ENCODE data around the gene CDC42SE1. TPM values are rescaled to one million over a fixed set of nuclear protein-coding genes. Genes with fewer than 3 reads are reported as not detected.
A peak's percentile ranks its signal among the peaks of the same experiment; 100 is the strongest.
"Not testable (repeated sequence)": the region's sequence is repeated elsewhere in the genome, so short reads cannot be mapped to it uniquely, and the experiment has no call there.

The CDC42SE1 gene
- 10 to 100 TPM; 65.5 to 74.4 TPM for total RNA-seq
- long read RNA-seq, transcript CDC42SE1-201 (5 exons, 3,045 nt) = major isoform, 17 of 36 reads
- long read RNA-seq, partial matches to known transcripts = 10 of 36 reads
- long read RNA-seq, other reads (novel, unspliced or antisense) = 9 of 36 reads

- peak; percentile 81 to 89 for DNase-seq
- ATAC-seq = peak; percentile 89
- intact Hi-C loops (cut with DNase I, micrococcal nuclease) = no loop called here
These were observed at the start of gene CDC42SE1 for GRCh38 chr1:151059109-151060006. Gene CDC42SE1, minus strand, starts transcription at chr1:151059622. Its CDS starts 3,892 bp downstream, at chr1:151055730.

- no peak for DNase-seq
- intact Hi-C loops (cut with DNase I, micrococcal nuclease) = loop anchor here in 1 of 2 donors (10.0 kb wide), 1 partner anchor 46 kb away; the partner anchor contains the start of gene TNFAIP8L2
These were observed 48.9 kb upstream of the CDC42SE1 start for GRCh38 chr1:151108331-151108730.

GRCh38 chr1:151106894-151107293, 47.5 kb upstream of the CDC42SE1 start:
- ATAC-seq (no peak), DNase-seq (no peak)
- intact Hi-C loops (cut with DNase I, micrococcal nuclease) = loop anchor here in 1 of 2 donors (10.0 kb wide), 1 partner anchor 48 kb away; the partner anchor contains the start of gene TNFAIP8L2

More at GRCh38 chr1:151108331-151108730, 48.9 kb upstream of the CDC42SE1 start:
- ATAC-seq = no peak

GRCh38 chr1:151104630-151105029, 45.2 kb upstream of the CDC42SE1 start:
- DNase-seq = no peak
- intact Hi-C loops (cut with DNase I, micrococcal nuclease) = loop anchor here in 1 of 2 donors (10.0 kb wide), 1 partner anchor 50 kb away; the partner anchor contains the start of gene TNFAIP8L2
- ATAC-seq = no peak

GRCh38 chr1:151098126-151098525, 38.7 kb upstream of the CDC42SE1 start:
- no peak for ATAC-seq
- DNase-seq = no peak
- intact Hi-C loops (cut with DNase I, micrococcal nuclease) = no loop called here

- ATAC-seq; DNase-seq; intact Hi-C loops (cut with DNase I, micrococcal nuclease): not testable (repeated sequence)
These were observed 38.0 kb upstream of the CDC42SE1 start for GRCh38 chr1:151097426-151097825.

- intact Hi-C loops (cut with DNase I, micrococcal nuclease) = no loop called here
- no peak for ATAC-seq
- DNase-seq = no peak
These were observed 26.6 kb upstream of the CDC42SE1 start for GRCh38 chr1:151085953-151086559.

- intact Hi-C loops (cut with DNase I, micrococcal nuclease) = no loop called here
- DNase-seq (no peak), ATAC-seq (no peak)
These were observed 12.8 kb upstream of the CDC42SE1 start for GRCh38 chr1:151072224-151072623.

GRCh38 chr1:151070474-151071276, 11.3 kb upstream of the CDC42SE1 start, which contains the start of gene GABPB2:
Gene GABPB2, plus strand, starts transcription at chr1:151070761. Its CDS starts 17,429 bp downstream, at chr1:151088190.
- DNase-seq = peak; percentile 92 to 93
- peak; percentile 91 for ATAC-seq
- intact Hi-C loops (cut with DNase I, micrococcal nuclease) = no loop called here

GRCh38 chr1:151069103-151069486, 9.7 kb upstream of the CDC42SE1 start:
- ATAC-seq = no peak
- DNase-seq = no peak
- intact Hi-C loops (cut with DNase I, micrococcal nuclease) = no loop called here

- intact Hi-C loops (cut with DNase I, micrococcal nuclease) = no loop called here
- ATAC-seq (no peak), DNase-seq (no peak)
These were observed 7.8 kb upstream of the CDC42SE1 start for GRCh38 chr1:151067185-151067584.

GRCh38 chr1:151065089-151065645, 5.7 kb upstream of the CDC42SE1 start:
- DNase-seq (no peak), ATAC-seq (no peak)
- intact Hi-C loops (cut with DNase I, micrococcal nuclease) = no loop called here

- DNase-seq (no peak), ATAC-seq (no peak)
- intact Hi-C loops (cut with DNase I, micrococcal nuclease) = no loop called here
These were observed 3.4 kb upstream of the CDC42SE1 start for GRCh38 chr1:151062741-151063371.

GRCh38 chr1:151061704-151062103, 2.3 kb upstream of the CDC42SE1 start:
- no peak for ATAC-seq
- intact Hi-C loops (cut with DNase I, micrococcal nuclease) = no loop called here
- no peak for DNase-seq

- intact Hi-C loops (cut with DNase I, micrococcal nuclease) = no loop called here
- ATAC-seq (no peak), DNase-seq (no peak)
These were observed 1.4 kb upstream of the CDC42SE1 start for GRCh38 chr1:151060657-151061421.

GRCh38 chr1:151060007-151060656, 710 bp upstream of the CDC42SE1 start, which contains the start of gene MLLT11:
Gene MLLT11, plus strand, starts transcription at chr1:151060397. Its CDS starts 6,828 bp downstream, at chr1:151067225.
- intact Hi-C loops (cut with DNase I, micrococcal nuclease) = no loop called here
- no peak for ATAC-seq

GRCh38 chr1:151058692-151059091, 730 bp downstream of the CDC42SE1 start:
- intact Hi-C loops (cut with DNase I, micrococcal nuclease) = no loop called here
- ATAC-seq (peak; percentile 32), DNase-seq (peak; percentile 60 to 64)

More at GRCh38 chr1:151060007-151060656, 710 bp upstream of the CDC42SE1 start, which contains the start of gene MLLT11:
- peak; percentile 34 to 42 for DNase-seq

Measured in left colon (tissue), 2 donors.